GM12878 (cell line): ENCODE data around the gene ASTL. TPM values are rescaled to one million over a fixed set of nuclear protein-coding genes. Genes with fewer than 3 reads are reported as not detected.

Source experiments
- ATAC-seq: fragments of 200-7000 bp; cut with Tn5 transposase; 3 replicates; pipeline ENCODE4 v1.9.1; 2020; ENCODE audit warnings: mild to moderate bottlenecking, moderate library complexity
- BruUV-seq: library from RNA; stranded (reverse); fragments of 400-500 nt; replicated peaks from 2 replicates; lab custom pipeline; 2021; lab: Mats Ljungman, UMichigan
- CTCF ChIA-PET: fragments of 300-600 bp; sonication (Branson Sonifier 250); formaldehyde crosslinking; extraction: SDS; loops from one replicate; lab custom pipeline; 2021; ENCODE audit warnings: inconsistent platforms; lab: Yijun Ruan, JAX
- POLR2A ChIA-PET: fragments of 350-600 bp; formaldehyde crosslinking; extraction: SDS; loops from one replicate; lab custom pipeline; 2021; ENCODE audit warnings: inconsistent platforms; lab: Charles Lee
- RAD21 ChIA-PET: fragments of 300-600 bp; sonication (Branson Sonifier 250); formaldehyde crosslinking; loops from one replicate; lab custom pipeline; 2023; ENCODE audit warnings: antibody characterized with exemption; ENCODE audit not compliant: unreplicated experiment; lab: Charles Lee
- SMC1A ChIA-PET: fragments of 300-600 bp; sonication (Branson Sonifier 250); formaldehyde crosslinking; loops from one replicate; lab custom pipeline; 2023; ENCODE audit not compliant: unreplicated experiment, uncharacterized antibody; lab: Charles Lee
- DNase-seq: peaks from one replicate; pipeline ENCODE4 v3.0.0-alpha.2; 2011; ENCODE audit warnings: low read depth, low spot score
- FAIRE-seq: peaks from 3 replicates; lab custom pipeline; 2011; peaks lifted over from hg19 to GRCh38; lab: Jason Lieb, UNC
- H2AFZ ChIP-seq: 2 replicates; pipeline ENCODE4 v1.6.0; 2011; ENCODE audit warnings: low read depth, low read length, control low read depth; ENCODE audit not compliant: control insufficient read depth
- H3K27ac ChIP-seq: 2 replicates; pipeline ENCODE4 v1.5.1; 2011; ENCODE audit warnings: control low read depth; ENCODE audit not compliant: control insufficient read depth, insufficient read depth
- H3K27me3 ChIP-seq, 2 experiments: replicated peaks in 1 of 2; 2 replicates each; pipeline versions ENCODE4 v1.6.0 to v1.6.1; 2011; ENCODE audit warnings: low read length in 1 of 2; ENCODE audit not compliant: control insufficient read depth in 2 of 2, insufficient read depth in 2 of 2
- H3K36me3 ChIP-seq, 2 experiments: 2 replicates each; pipeline ENCODE4 v1.5.1; 2011; ENCODE audit warnings: low read length in 1 of 2; ENCODE audit not compliant: control insufficient read depth in 2 of 2, insufficient read depth in 2 of 2
- H3K4me1 ChIP-seq: 2 replicates; pipeline ENCODE4 v1.6.1; 2011; ENCODE audit warnings: mild to moderate bottlenecking, low read length, moderate library complexity, mixed read lengths; ENCODE audit not compliant: control insufficient read depth, insufficient read depth
- H3K4me2 ChIP-seq: 2 replicates; pipeline ENCODE4 v1.6.0; 2011; ENCODE audit warnings: control low read depth; ENCODE audit not compliant: control insufficient read depth, insufficient read depth
- H3K4me3 ChIP-seq: fragments of 200-600 bp; sonication (generic); 2 replicates; pipeline ENCODE4 v1.5.1; 2016
- H3K79me2 ChIP-seq: 2 replicates; pipeline ENCODE4 v1.6.0; 2011; ENCODE audit warnings: low read length; ENCODE audit not compliant: control insufficient read depth, insufficient read depth
- H3K9ac ChIP-seq: 2 replicates; pipeline ENCODE4 v1.8.0; 2011; ENCODE audit warnings: low read length, control low read depth, mixed read lengths; ENCODE audit not compliant: control insufficient read depth, insufficient read depth
- H3K9me3 ChIP-seq: replicated peaks from 3 replicates; pipeline ENCODE4 v1.5.1; 2011; ENCODE audit warnings: mild to moderate bottlenecking, low read length; ENCODE audit not compliant: control insufficient read depth, insufficient read depth
- H4K20me1 ChIP-seq: 2 replicates; pipeline ENCODE4 v1.6.0; 2011; ENCODE audit not compliant: control insufficient read depth, insufficient read depth
- BACH1 ChIP-seq: fragments of 450-650 bp; IDR thresholded peaks from 2 replicates; pipeline ENCODE4 v1.6.1; 2017; ENCODE audit warnings: mild to moderate bottlenecking, borderline replicate concordance
- BHLHE40 ChIP-seq, 2 experiments: fragments of 450-650 bp in 1 of 2; IDR thresholded peaks; 2 replicates each; pipeline ENCODE4 v1.6.1; 2011 to 2017; ENCODE audit warnings: low read depth in 2 of 2, borderline replicate concordance in 1 of 2, improper control_type of control experiment in 1 of 2, low read length in 1 of 2, mild to moderate bottlenecking in 1 of 2
- CBX3 ChIP-seq: fragments of 200-600 bp; sonication (generic); IDR thresholded peaks from 2 replicates; pipeline ENCODE4 v1.6.1; 2016; ENCODE audit warnings: low read depth, borderline replicate concordance
- CHD4 ChIP-seq: fragments of 200-600 bp; sonication (generic); IDR thresholded peaks from 2 replicates; pipeline ENCODE4 v1.6.1; 2016; ENCODE audit warnings: mild to moderate bottlenecking
- E4F1 ChIP-seq: fragments of 450-650 bp; IDR thresholded peaks from 2 replicates; pipeline ENCODE4 v1.6.1; 2018; ENCODE audit warnings: borderline replicate concordance, mild to moderate bottlenecking; ENCODE audit not compliant: partially characterized antibody
- EGR1 ChIP-seq, 2 experiments: IDR thresholded peaks; 1 replicate in 1 of 2; 2 replicates in 1 of 2; pipeline ENCODE4 v1.6.1; 2011 to 2012; ENCODE audit warnings: low read depth in 2 of 2, low read length in 2 of 2, borderline replicate concordance in 1 of 2, mild to moderate bottlenecking in 1 of 2, moderate library complexity in 1 of 2
- GABPA ChIP-seq: IDR thresholded peaks from 2 replicates; pipeline ENCODE4 v1.6.1; 2014; ENCODE audit warnings: antibody characterized with exemption, low read depth, mild to moderate bottlenecking, inconsistent platforms
- HCFC1 ChIP-seq: fragments of 150-350 bp; IDR thresholded peaks from 2 replicates; pipeline ENCODE4 v1.6.1; 2014; ENCODE audit warnings: low read length
- JUNB ChIP-seq: IDR thresholded peaks from 2 replicates; pipeline ENCODE4 v1.6.1; 2016; ENCODE audit warnings: antibody characterized with exemption, mild to moderate bottlenecking
- MYC ChIP-seq: IDR thresholded peaks from 2 replicates; pipeline ENCODE4 v1.6.1; 2011; ENCODE audit warnings: mild to moderate bottlenecking, low read length, moderate library complexity, inconsistent platforms; ENCODE audit not compliant: insufficient read depth, insufficient replicate concordance, insufficient read length, severe bottlenecking
- NFXL1 ChIP-seq: fragments of 450-650 bp; IDR thresholded peaks from 2 replicates; pipeline ENCODE4 v1.6.1; 2017; ENCODE audit warnings: antibody characterized with exemption, mild to moderate bottlenecking, borderline replicate concordance
- NRF1 ChIP-seq: conservative IDR thresholded peaks from 2 replicates; pipeline ENCODE4 v1.6.1; 2011; ENCODE audit warnings: mild to moderate bottlenecking, low read depth, low read length, improper control_type of control experiment
- PAX8 ChIP-seq: fragments of 450-650 bp; IDR thresholded peaks from 2 replicates; pipeline ENCODE4 v1.6.1; 2017; ENCODE audit warnings: mild to moderate bottlenecking, moderate library complexity
- TAF1 ChIP-seq: IDR thresholded peaks from 2 replicates; pipeline ENCODE4 v1.6.1; 2011; ENCODE audit warnings: mild to moderate bottlenecking, low read depth, low read length, borderline replicate concordance
- YY1 ChIP-seq: IDR thresholded peaks from 2 replicates; pipeline ENCODE4 v1.6.1; 2011; ENCODE audit warnings: low read depth, mild to moderate bottlenecking, low read length
- ZBTB40 ChIP-seq: fragments of 450-650 bp; IDR thresholded peaks from 2 replicates; pipeline ENCODE4 v1.6.1; 2016; ENCODE audit warnings: mild to moderate bottlenecking, moderate library complexity, borderline replicate concordance
- ZNF384 ChIP-seq: IDR thresholded peaks from 2 replicates; pipeline ENCODE4 v1.6.1; 2012; ENCODE audit warnings: low read depth, mild to moderate bottlenecking, low read length, improper control_type of control experiment, borderline replicate concordance
- WGBS: methylation state at CpG from one replicate; pipeline ENCODE4 v1.1.6; 2016; ENCODE audit warnings: low lambda C conversion rate; ENCODE audit not compliant: insufficient replicate concordance, insufficient coverage; ENCODE audit errors: missing lambda C conversion rate; 5-methylcytosine and 5-hydroxymethylcytosine counted together
- in situ Hi-C: fragments of 300-500 bp; cut with MboI; formaldehyde crosslinking; loops from 9 replicates; pipeline ENCODE4 v1.14.3; 2018; ENCODE audit warnings: mixed read lengths
- intact Hi-C: fragments of 100-400 bp; cut with micrococcal nuclease; formaldehyde crosslinking; loops from one replicate; pipeline ENCODE4 v1.14.2; 2022; ENCODE audit not compliant: unreplicated experiment
- polyA plus RNA-seq, 11 experiments: library from polyadenylated mRNA; depleted of rRNA in 4 of 11; unstranded in 6 of 11; stranded (reverse) in 5 of 11; fragments of >200 nt; fragmentation: Nextera tagmentation in 4 of 11; fragmentation: Illumina TruSeq in 1 of 11; extraction: Ambion mirVana in 4 of 11; extraction: Trizol in 1 of 11; gene quantifications; 1 replicate in 1 of 11; 2 replicates in 10 of 11; pipeline versions ENCODE4 v1.2.1 to v1.2.3, GENCODE V29; 2011 to 2016; ENCODE audit warnings: inconsistent platforms in 2 of 11, missing spikeins in 2 of 11, low read depth in 1 of 11
- total RNA-seq, 4 experiments: library from RNA; depleted of rRNA in 3 of 4; stranded (reverse); fragments of >200 nt in 3 of 4; fragmentation: Illumina TruSeq in 1 of 4; extraction: Trizol in 1 of 4; gene quantifications; 2 replicates each; pipeline versions ENCODE4 v1.2.1 to v1.2.3, GENCODE V29; 2013 to 2021

ASTL gene
- total and polyA plus RNA-seq, 10 of the 15 experiments (the other 5 are each of a cell fraction or from before 2014, with no cell fraction given), result 0.18 to 1.0 (median 0.38) TPM; not detected in 4

DNA sequence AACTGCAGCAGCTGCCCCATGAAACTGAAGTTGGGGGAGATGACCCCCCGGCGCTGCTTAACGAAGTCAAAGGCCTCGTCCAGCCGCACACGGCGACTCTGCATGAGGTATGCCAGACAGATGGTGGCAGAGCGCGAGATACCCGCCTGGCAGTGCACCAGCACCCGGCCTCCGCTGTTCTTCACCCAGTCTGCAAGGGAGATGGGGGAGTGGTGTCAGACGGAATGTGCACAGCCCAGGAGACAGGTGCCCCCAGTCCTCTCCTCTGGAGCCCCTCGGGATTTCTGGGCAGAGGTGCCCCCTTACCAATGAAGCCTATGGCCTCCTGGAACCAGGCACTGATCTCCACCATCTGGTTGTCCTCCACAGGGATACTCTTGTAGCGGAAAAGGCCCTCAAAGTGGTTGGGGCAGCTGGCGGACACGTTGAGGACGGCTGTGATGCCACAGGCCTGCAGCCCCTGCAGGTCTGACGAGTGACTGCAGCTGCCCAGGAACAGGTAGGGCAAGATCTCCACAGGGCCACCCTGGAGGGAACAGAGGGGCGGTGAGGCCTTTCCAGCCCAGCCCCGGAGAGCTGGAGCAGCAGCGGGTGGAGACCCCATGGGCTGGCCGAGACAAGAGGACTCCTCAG, 5.7 kb upstream of the ASTL start:
- Histone ChIP-seq H3K27ac (peak overlapping the region; percentile 89), H3K9ac (peak overlapping the region; percentile 84), H4K20me1 (no peaks in the 10 kb centered on the region), H3K4me1 (peaks cover 45% of the 10 kb centered on the region), H3K9me3 (no peaks in the 10 kb centered on the region), H3K27me3 (no peaks in the 10 kb centered on the region), H3K36me3 (peaks cover 7% of the 10 kb centered on the region in 2 experiments; a peak in 2 of 4 replicates), H3K79me2 (peaks cover 29% of the 10 kb centered on the region), H3K4me2 (peak overlapping the region; percentile 95), H2AFZ (no peak overlapping the region), H3K4me3 (peak overlapping the region; percentile 92)
- ChIA-PET RAD21 (interaction anchor here (3.8 to 18.1 kb wide), 3 partner anchors 14 to 31 kb away, joined by 34 to 463 read pairs (median 182); no protein-coding TSS in a partner anchor), CTCF (interaction anchor here (0.8 to 14.4 kb wide), 6 partner anchors 14 to 123 kb away, joined by 3 to 535 read pairs (median 26); partner anchors contain the start of gene ADRA2B), SMC1A (interaction anchor here (1.2 to 14.4 kb wide), 4 partner anchors 8 to 29 kb away, joined by 3 to 338 read pairs (median 72); no protein-coding TSS in a partner anchor), POLR2A (interaction anchor here (0.6 to 9.5 kb wide), 6 partner anchors 8 to 64 kb away, joined by 3 to 161 read pairs (median 24); partner anchors contain the start of gene STARD7)
- DNase-seq, result no peak
- TSS peak; percentile 73 for BruUV-seq
- intact Hi-C loops, result loop anchor here (2.0 kb wide), 1 partner anchor 65 kb away; the partner anchor contains the start of gene STARD7
- FAIRE-seq, result no peak
- in situ Hi-C loops, result loop anchor here (5.0 kb wide), 2 partner anchors 33 to 118 kb away; no protein-coding TSS in a partner anchor
- ATAC-seq, result no peak
- 1% methylated on average over 23 of the region's 23 CpGs for WGBS
- TF ChIP-seq EGR1 (IDR thresholded peaks at IDR 0.05; ENCODE audit: borderline replicate concordance in 1 of 2, low read depth in 2 of 2, low read length in 2 of 2) (no peak), PAX8 (no peak), NRF1 (no peak), CHD4 (no peak), GABPA (no peak), YY1 (no peak), ZBTB40 (no peak), TAF1 (no peak), BHLHE40 (IDR thresholded peaks at IDR 0.05; ENCODE audit: borderline replicate concordance in 1 of 2, low read depth in 2 of 2, low read length in 1 of 2) (no peak; a peak in 1 of 4 replicates), CBX3 (no peak), E4F1 (no peak), JUNB (no peak), NFXL1 (no peak), ZNF384 (no peak), BACH1 (peak; percentile 53), MYC (no peak), HCFC1 (no peak; the same call in 1 of the 2 replicates)
